Measurements from ENCODE around the gene IGSF21.

Gene IGSF21

GRCh38 chr1:18340787-18341186 lies 233.2 kb downstream of the IGSF21 start:
- Histone ChIP-seq H3K36me3 (no peaks in the 10 kb centered on the region), H3K9me3 (ENCODE audit: severe bottlenecking) (no peaks in the 10 kb centered on the region), H3K4me3 (ENCODE audit: low read depth, low read length) (no peak overlapping the region), H3K27me3 (ENCODE audit: insufficient read depth, low read depth, severe bottlenecking) (no peaks in the 10 kb centered on the region), H3K27ac (no peak overlapping the region)
- TF ChIP-seq CTCF (IDR thresholded peaks at IDR 0.05; ENCODE audit: low read depth, low read length): no peak
- no peak for DNase-seq

GRCh38 chr1:18341291-18342069 lies 233.9 kb downstream of the IGSF21 start:
- H3K36me3 ChIP-seq: no peaks in the 10 kb centered on the region
- H3K4me3 ChIP-seq (ENCODE audit: low read depth, low read length): no peak overlapping the region
- no peak overlapping the region for H3K27ac ChIP-seq
- no peak for TF ChIP-seq CTCF (IDR thresholded peaks at IDR 0.05; ENCODE audit: low read depth, low read length)
- no peaks in the 10 kb centered on the region for H3K9me3 ChIP-seq (ENCODE audit: severe bottlenecking)
- DNase-seq: no peak
- no peaks in the 10 kb centered on the region for H3K27me3 ChIP-seq (ENCODE audit: insufficient read depth, low read depth, severe bottlenecking)

- Histone ChIP-seq H3K9me3 (ENCODE audit: severe bottlenecking) (no peaks in the 10 kb centered on the region), H3K27me3 (ENCODE audit: insufficient read depth, low read depth, severe bottlenecking) (no peaks in the 10 kb centered on the region), H3K4me3 (ENCODE audit: low read depth, low read length) (no peak overlapping the region), H3K27ac (peak overlapping the region; percentile 83), H3K36me3 (no peaks in the 10 kb centered on the region)
- no peak for DNase-seq
- no peak for TF ChIP-seq CTCF (IDR thresholded peaks at IDR 0.05; ENCODE audit: low read depth, low read length)
These were observed 235.1 kb downstream of the IGSF21 start for GRCh38 chr1:18342744-18343143.

- peak; percentile 53 for DNase-seq
- Histone ChIP-seq H3K27ac (peak overlapping the region; percentile 83), H3K36me3 (no peaks in the 10 kb centered on the region), H3K9me3 (ENCODE audit: severe bottlenecking) (no peaks in the 10 kb centered on the region), H3K4me3 (ENCODE audit: low read depth, low read length) (no peak overlapping the region), H3K27me3 (ENCODE audit: insufficient read depth, low read depth, severe bottlenecking) (no peaks in the 10 kb centered on the region)
- no peak for TF ChIP-seq CTCF (IDR thresholded peaks at IDR 0.05; ENCODE audit: low read depth, low read length)
These were observed 236.0 kb downstream of the IGSF21 start for GRCh38 chr1:18343581-18343980.

- H3K4me3 ChIP-seq (ENCODE audit: low read depth, low read length): no peak overlapping the region
- H3K27me3 ChIP-seq (ENCODE audit: insufficient read depth, low read depth, severe bottlenecking): no peaks in the 10 kb centered on the region
- peak overlapping the region; percentile 83 for H3K27ac ChIP-seq
- peak; percentile 95 for DNase-seq
- no peak for TF ChIP-seq CTCF (IDR thresholded peaks at IDR 0.05; ENCODE audit: low read depth, low read length)
- H3K36me3 ChIP-seq: no peaks in the 10 kb centered on the region
- H3K9me3 ChIP-seq (ENCODE audit: severe bottlenecking): no peaks in the 10 kb centered on the region
These were observed 237.2 kb downstream of the IGSF21 start for GRCh38 chr1:18344755-18345154.

- Histone ChIP-seq H3K9me3 (ENCODE audit: severe bottlenecking) (no peaks in the 10 kb centered on the region), H3K4me3 (ENCODE audit: low read depth, low read length) (no peak overlapping the region), H3K27me3 (ENCODE audit: insufficient read depth, low read depth, severe bottlenecking) (no peaks in the 10 kb centered on the region), H3K27ac (peak overlapping the region; percentile 83; the same call in 1 of the 2 replicates), H3K36me3 (no peaks in the 10 kb centered on the region)
- no peak for TF ChIP-seq CTCF (IDR thresholded peaks at IDR 0.05; ENCODE audit: low read depth, low read length)
- no peak for DNase-seq
These were observed 240.0 kb downstream of the IGSF21 start for GRCh38 chr1:18347559-18347958.

All from WERI-Rb-1 (cell line).